ENCODE data around the gene LSM10.

LSM10 gene

GRCh38 chr1:36397378-36398230 lies at the start of gene LSM10:
Gene LSM10, minus strand, starts transcription at chr1:36397908. Its CDS starts 3,779 bp downstream, at chr1:36394129.
- peak; percentile 18 for FAIRE-seq

- no peak for FAIRE-seq
These were observed 49.7 kb upstream of the LSM10 start for GRCh38 chr1:36447450-36447849.

GRCh38 chr1:36446746-36447145 lies 49.0 kb upstream of the LSM10 start:
- FAIRE-seq, result no peak

GRCh38 chr1:36446271-36446670 lies 48.6 kb upstream of the LSM10 start:
- FAIRE-seq, result no peak

GRCh38 chr1:36443297-36443696 lies 45.6 kb upstream of the LSM10 start:
- FAIRE-seq, result no peak

GRCh38 chr1:36442337-36442736 lies 44.6 kb upstream of the LSM10 start:
- no peak for FAIRE-seq

GRCh38 chr1:36440646-36441045 lies 42.9 kb upstream of the LSM10 start:
- FAIRE-seq, result no peak

GRCh38 chr1:36440044-36440443 lies 42.3 kb upstream of the LSM10 start:
- FAIRE-seq, result no peak

- FAIRE-seq, result no peak
These were observed 41.0 kb upstream of the LSM10 start for GRCh38 chr1:36438715-36439114.

- FAIRE-seq, result no peak
These were observed 39.1 kb upstream of the LSM10 start for GRCh38 chr1:36436821-36437220.

GRCh38 chr1:36433102-36433501 lies 35.4 kb upstream of the LSM10 start:
- no peak for FAIRE-seq

- FAIRE-seq, result no peak
These were observed 34.9 kb upstream of the LSM10 start for GRCh38 chr1:36432616-36433015.

GRCh38 chr1:36425791-36426190 lies 28.1 kb upstream of the LSM10 start:
- FAIRE-seq, result no peak

- no peak for FAIRE-seq
These were observed 23.9 kb upstream of the LSM10 start for GRCh38 chr1:36421649-36422048.

GRCh38 chr1:36420836-36421317 lies 23.2 kb upstream of the LSM10 start:
- FAIRE-seq, result no peak

- no peak for FAIRE-seq
These were observed 22.7 kb upstream of the LSM10 start for GRCh38 chr1:36420409-36420808.

GRCh38 chr1:36419569-36419968 lies 21.9 kb upstream of the LSM10 start:
- FAIRE-seq, result no peak

- FAIRE-seq, result no peak
These were observed 21.4 kb upstream of the LSM10 start for GRCh38 chr1:36419140-36419539.

GRCh38 chr1:36417931-36418330 lies 20.2 kb upstream of the LSM10 start:
- FAIRE-seq, result no peak

- no peak for FAIRE-seq
These were observed 18.1 kb upstream of the LSM10 start for GRCh38 chr1:36415661-36416326.

GRCh38 chr1:36414384-36414783 lies 16.7 kb upstream of the LSM10 start:
- no peak for FAIRE-seq

GRCh38 chr1:36411674-36412648 lies 14.3 kb upstream of the LSM10 start:
- no peak for FAIRE-seq

- FAIRE-seq, result no peak
These were observed 10.8 kb upstream of the LSM10 start for GRCh38 chr1:36408479-36408878.
